ENCODE results near the gene ZNF428. TPM values are rescaled to one million over a fixed set of nuclear protein-coding genes. Genes with fewer than 3 reads are reported as not detected.
A peak's percentile ranks its signal among the peaks of the same experiment; 100 is the strongest.

The ZNF428 gene
- total RNA-seq, 1 donor from 2014 or later = 97.7 TPM

- DNase-seq (ENCODE audit: low spot score) = peak; percentile 22
- peaks cover 21% of the 10 kb centered on the region for H3K36me3 Mint-ChIP-seq (ENCODE audit: low read depth, unreplicated experiment)
- peaks cover 15% of the 10 kb centered on the region for H3K27me3 Mint-ChIP-seq (ENCODE audit: unreplicated experiment)
- peaks cover 29% of the 10 kb centered on the region for H3K4me1 Mint-ChIP-seq (ENCODE audit: unreplicated experiment)
- no peak for TF ChIP-seq CTCF (IDR thresholded peaks at IDR 0.05; ENCODE audit: unreplicated experiment)
- H3K4me3 Mint-ChIP-seq (ENCODE audit: unreplicated experiment) = peak overlapping the region; percentile 99
- H3K27ac Mint-ChIP-seq (ENCODE audit: unreplicated experiment) = peak overlapping the region; percentile 96
- H3K9me3 Mint-ChIP-seq (ENCODE audit: unreplicated experiment) = no peaks in the 10 kb centered on the region
Observed at GRCh38 chr19:43595605-43595998, 23.8 kb downstream of the ZNF428 start.

DNA sequence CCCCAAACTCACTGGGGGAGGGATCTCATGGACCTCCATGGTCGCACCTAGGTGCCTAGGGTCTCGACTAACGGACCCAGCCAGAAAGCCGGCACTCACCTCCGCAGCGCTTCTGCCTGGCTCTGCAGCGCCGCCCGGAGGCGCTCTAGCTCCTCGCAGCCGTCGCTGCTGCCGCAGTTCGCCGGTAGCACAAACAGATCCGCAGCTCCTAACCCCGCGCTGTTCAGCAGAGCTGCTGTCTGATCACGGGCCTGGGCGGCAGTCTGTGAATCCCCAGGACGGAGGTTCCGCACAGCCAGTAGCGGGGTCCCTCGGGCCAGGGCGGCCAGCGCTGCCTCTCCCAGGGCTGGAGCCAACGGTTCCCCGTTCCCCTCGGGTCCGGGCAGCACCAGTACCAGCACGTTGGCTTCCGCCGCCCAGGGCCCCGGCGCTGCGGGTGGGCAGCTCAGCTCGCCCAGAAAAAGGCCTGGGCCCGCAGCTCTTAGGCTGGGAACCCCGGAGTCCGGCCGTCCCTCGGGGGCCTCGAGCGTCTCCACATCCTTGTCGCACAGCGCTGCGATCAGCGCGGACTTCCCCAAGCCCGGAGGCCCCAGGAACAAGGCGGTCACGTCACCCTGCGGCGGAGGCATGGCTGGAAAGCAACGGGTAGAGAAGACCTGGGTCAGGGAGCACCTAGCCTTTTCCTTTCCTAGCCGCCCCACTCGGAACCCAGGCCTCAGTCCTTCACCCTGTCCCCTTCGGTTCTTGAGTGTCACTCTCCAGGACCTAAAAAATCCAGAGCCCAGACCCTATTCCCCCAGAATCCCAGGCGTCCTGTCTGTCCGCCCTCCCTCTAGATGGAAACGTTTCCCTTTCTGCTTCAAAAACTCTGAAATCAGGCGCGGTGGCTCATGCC is 24.5 kb downstream of the ZNF428 start:
- Mint-ChIP-seq H3K36me3 (ENCODE audit: low read depth, unreplicated experiment) (peaks cover 22% of the 10 kb centered on the region), H3K4me1 (ENCODE audit: unreplicated experiment) (peaks cover 29% of the 10 kb centered on the region), H3K9me3 (ENCODE audit: unreplicated experiment) (no peaks in the 10 kb centered on the region), H3K27me3 (ENCODE audit: unreplicated experiment) (peaks cover 15% of the 10 kb centered on the region), H3K4me3 (ENCODE audit: unreplicated experiment) (peak overlapping the region; percentile 99), H3K27ac (ENCODE audit: unreplicated experiment) (peak overlapping the region; percentile 96)
- peak; percentile 70 for DNase-seq (ENCODE audit: low spot score)
- TF ChIP-seq CTCF (IDR thresholded peaks at IDR 0.05; ENCODE audit: unreplicated experiment) = peak; percentile 69

- H3K36me3 Mint-ChIP-seq (ENCODE audit: low read depth, unreplicated experiment) = peaks cover 24% of the 10 kb centered on the region
- H3K9me3 Mint-ChIP-seq (ENCODE audit: unreplicated experiment) = no peaks in the 10 kb centered on the region
- peaks cover 32% of the 10 kb centered on the region for H3K4me1 Mint-ChIP-seq (ENCODE audit: unreplicated experiment)
- peaks cover 18% of the 10 kb centered on the region for H3K27me3 Mint-ChIP-seq (ENCODE audit: unreplicated experiment)
- DNase-seq (ENCODE audit: low spot score) = no peak
- TF ChIP-seq CTCF (IDR thresholded peaks at IDR 0.05; ENCODE audit: unreplicated experiment) = no peak
- peak overlapping the region; percentile 70 for H3K27ac Mint-ChIP-seq (ENCODE audit: unreplicated experiment)
- peak overlapping the region; percentile 77 for H3K4me3 Mint-ChIP-seq (ENCODE audit: unreplicated experiment)
Observed at GRCh38 chr19:43594081-43594697, 25.2 kb downstream of the ZNF428 start.

- Mint-ChIP-seq H3K36me3 (ENCODE audit: low read depth, unreplicated experiment) (peaks cover 25% of the 10 kb centered on the region), H3K4me3 (ENCODE audit: unreplicated experiment) (no peak overlapping the region), H3K9me3 (ENCODE audit: unreplicated experiment) (no peaks in the 10 kb centered on the region), H3K27ac (ENCODE audit: unreplicated experiment) (no peak overlapping the region), H3K4me1 (ENCODE audit: unreplicated experiment) (peaks cover 29% of the 10 kb centered on the region), H3K27me3 (ENCODE audit: unreplicated experiment) (peaks cover 18% of the 10 kb centered on the region)
- TF ChIP-seq CTCF (IDR thresholded peaks at IDR 0.05; ENCODE audit: unreplicated experiment) = no peak
- no peak for DNase-seq (ENCODE audit: low spot score)
Observed at GRCh38 chr19:43592800-43593350, 26.6 kb downstream of the ZNF428 start.

Measured in endothelial cell (in vitro differentiated cells).